HEK293 (cell line): Measurements from ENCODE around the gene ZNF652.

Experiments used
- BCL11B ChIP-seq: fragments of 450-650 bp; formaldehyde crosslinking; IDR thresholded peaks from 2 replicates; pipeline ENCODE4 v1.5.1; 2016; ENCODE audit warnings: low read depth, missing biosample characterization, missing genetic modification characterization
- GFI1B ChIP-seq: fragments of 450-650 bp; formaldehyde crosslinking; IDR thresholded peaks from 2 replicates; pipeline ENCODE4 v1.5.1; 2016; ENCODE audit warnings: missing biosample characterization, missing genetic modification characterization
- HOXD13 ChIP-seq: sonication (generic); formaldehyde crosslinking; IDR thresholded peaks from 2 replicates; pipeline ENCODE4 v1.8.0; 2022; ENCODE audit warnings: missing genetic modification reagents, borderline replicate concordance
- KLF8 ChIP-seq: fragments of 450-650 bp; formaldehyde crosslinking; IDR thresholded peaks from 2 replicates; pipeline ENCODE4 v1.5.1; 2016; ENCODE audit warnings: missing biosample characterization, missing genetic modification characterization
- SP7 ChIP-seq: fragments of 450-650 bp; formaldehyde crosslinking; IDR thresholded peaks from 2 replicates; pipeline ENCODE4 v1.5.1; 2016; ENCODE audit warnings: missing biosample characterization, missing genetic modification characterization
- TCF7L2 ChIP-seq: IDR thresholded peaks from 2 replicates; pipeline ENCODE4 v1.6.1; 2011; ENCODE audit warnings: low read depth, mild to moderate bottlenecking, inconsistent platforms, low read length, moderate library complexity, borderline replicate concordance
- WT1 ChIP-seq: fragments of 450-650 bp; formaldehyde crosslinking; IDR thresholded peaks from 2 replicates; pipeline ENCODE4 v1.5.1; 2016; ENCODE audit warnings: missing biosample characterization, missing genetic modification characterization
- ZBTB7A ChIP-seq: fragments of 450-650 bp; formaldehyde crosslinking; IDR thresholded peaks from 2 replicates; pipeline ENCODE4 v1.5.1; 2016; ENCODE audit warnings: low read depth, missing biosample characterization, missing genetic modification characterization
- ZNF133 ChIP-seq: fragments of 450-650 bp; formaldehyde crosslinking; IDR thresholded peaks from 2 replicates; pipeline ENCODE4 v1.5.1; 2016; ENCODE audit warnings: missing biosample characterization, missing genetic modification characterization
- ZNF140 ChIP-seq: fragments of 450-650 bp; formaldehyde crosslinking; IDR thresholded peaks from 2 replicates; pipeline ENCODE4 v1.5.1; 2016; ENCODE audit warnings: missing biosample characterization, missing genetic modification characterization
- ZNF16 ChIP-seq: fragments of 450-650 bp; formaldehyde crosslinking; IDR thresholded peaks from 2 replicates; pipeline ENCODE4 v1.5.1; 2016; ENCODE audit warnings: low read depth, missing biosample characterization, missing genetic modification characterization
- ZNF2 ChIP-seq: fragments of 450-650 bp; formaldehyde crosslinking; IDR thresholded peaks from 2 replicates; pipeline ENCODE4 v1.5.1; 2016; ENCODE audit warnings: missing biosample characterization, missing genetic modification characterization
- ZNF311 ChIP-seq: fragments of 450-650 bp; formaldehyde crosslinking; IDR thresholded peaks from 2 replicates; pipeline ENCODE4 v1.5.1; 2017; ENCODE audit warnings: missing biosample characterization, missing genetic modification characterization, borderline replicate concordance
- ZNF548 ChIP-seq: fragments of 450-650 bp; formaldehyde crosslinking; IDR thresholded peaks from 2 replicates; pipeline ENCODE4 v1.5.1; 2016; ENCODE audit warnings: missing biosample characterization, missing genetic modification characterization
- ZNF596 ChIP-seq: fragments of 450-650 bp; IDR thresholded peaks from 2 replicates; pipeline ENCODE4 v1.5.0; 2018; ENCODE audit warnings: missing biosample characterization, mild to moderate bottlenecking, missing genetic modification characterization, moderate library complexity
- ZNF629 ChIP-seq: fragments of 450-650 bp; formaldehyde crosslinking; IDR thresholded peaks from 2 replicates; pipeline ENCODE4 v1.5.1; 2017; ENCODE audit warnings: missing biosample characterization, missing genetic modification characterization
- ZNF677 ChIP-seq: fragments of 450-650 bp; IDR thresholded peaks from 2 replicates; pipeline ENCODE4 v1.5.0; 2018; ENCODE audit warnings: missing biosample characterization, mild to moderate bottlenecking, missing genetic modification characterization, moderate library complexity
- ZNF768 ChIP-seq: fragments of 450-650 bp; formaldehyde crosslinking; IDR thresholded peaks from 2 replicates; pipeline ENCODE4 v1.5.1; 2018; ENCODE audit warnings: missing biosample characterization, mild to moderate bottlenecking, missing genetic modification characterization
- ZNF777 ChIP-seq: fragments of 450-650 bp; formaldehyde crosslinking; IDR thresholded peaks from 2 replicates; pipeline ENCODE4 v1.5.1; 2017; ENCODE audit warnings: missing biosample characterization, missing genetic modification characterization, borderline replicate concordance
- ZNF785 ChIP-seq: fragments of 450-650 bp; formaldehyde crosslinking; IDR thresholded peaks from 2 replicates; pipeline ENCODE4 v1.5.1; 2016; ENCODE audit warnings: missing biosample characterization, missing genetic modification characterization
- ZNF791 ChIP-seq: fragments of 450-650 bp; formaldehyde crosslinking; IDR thresholded peaks from 2 replicates; pipeline ENCODE4 v1.5.1; 2016; ENCODE audit warnings: missing biosample characterization, missing genetic modification characterization
- ZNF843 ChIP-seq: fragments of 450-650 bp; formaldehyde crosslinking; IDR thresholded peaks from 2 replicates; pipeline ENCODE4 v1.5.1; 2016; ENCODE audit warnings: missing biosample characterization, missing genetic modification characterization
- TF ChIP-seq, protein P1 (sequence below): IDR thresholded peaks from 2 replicates; pipeline ENCODE4 v1.6.1; 2011; ENCODE audit warnings: mild to moderate bottlenecking, low read depth, low read length, borderline replicate concordance
- TF ChIP-seq, protein P2 (sequence below): fragments of 450-650 bp; formaldehyde crosslinking; IDR thresholded peaks from 2 replicates; pipeline ENCODE4 v1.5.1; 2016; ENCODE audit warnings: missing biosample characterization, missing genetic modification characterization, borderline replicate concordance
- TF ChIP-seq, protein P3 (sequence below): fragments of 450-650 bp; formaldehyde crosslinking; IDR thresholded peaks from 2 replicates; pipeline ENCODE4 v1.5.1; 2016; ENCODE audit warnings: missing biosample characterization, missing genetic modification characterization
- TF ChIP-seq, protein P4 (sequence below): fragments of 450-650 bp; IDR thresholded peaks from 2 replicates; pipeline ENCODE4 v1.5.1; 2018; ENCODE audit warnings: missing biosample characterization, missing genetic modification characterization
- TF ChIP-seq, protein P5 (sequence below): fragments of 450-650 bp; formaldehyde crosslinking; IDR thresholded peaks from 2 replicates; pipeline ENCODE4 v1.5.1; 2017; ENCODE audit warnings: missing biosample characterization, mild to moderate bottlenecking, missing genetic modification characterization, moderate library complexity
- TF ChIP-seq, protein P6 (sequence below): fragments of 450-650 bp; formaldehyde crosslinking; IDR thresholded peaks from 2 replicates; pipeline ENCODE4 v1.5.1; 2016; ENCODE audit warnings: missing biosample characterization, missing genetic modification characterization

ZNF652 gene

DNA sequence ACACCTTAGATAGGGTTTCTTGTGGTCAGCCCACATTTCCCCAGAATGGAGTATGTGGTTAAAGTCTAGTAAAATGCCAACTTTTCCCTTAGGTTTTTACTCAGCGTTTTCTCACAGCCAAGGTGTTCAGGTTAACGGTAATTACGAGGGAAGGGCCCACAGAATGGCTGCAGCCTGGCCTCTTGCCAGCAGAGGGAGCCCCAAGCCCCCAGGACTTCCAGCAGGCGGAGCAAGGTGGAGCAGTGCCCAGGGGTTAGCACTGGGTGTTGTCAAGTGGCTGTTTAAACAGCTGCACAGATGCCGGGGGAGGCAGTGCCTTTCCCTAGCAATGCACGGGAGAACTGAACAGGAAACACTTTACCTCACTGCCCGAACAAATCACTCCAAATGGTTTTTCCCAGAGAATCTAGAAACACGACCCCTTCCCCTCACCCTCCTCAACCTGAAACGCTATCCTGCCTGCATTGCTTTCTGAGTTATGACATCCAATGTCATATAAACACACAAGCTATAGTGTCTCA, 46.0 kb upstream of the ZNF652 start (continued):
- TF ChIP-seq, protein P1, sequence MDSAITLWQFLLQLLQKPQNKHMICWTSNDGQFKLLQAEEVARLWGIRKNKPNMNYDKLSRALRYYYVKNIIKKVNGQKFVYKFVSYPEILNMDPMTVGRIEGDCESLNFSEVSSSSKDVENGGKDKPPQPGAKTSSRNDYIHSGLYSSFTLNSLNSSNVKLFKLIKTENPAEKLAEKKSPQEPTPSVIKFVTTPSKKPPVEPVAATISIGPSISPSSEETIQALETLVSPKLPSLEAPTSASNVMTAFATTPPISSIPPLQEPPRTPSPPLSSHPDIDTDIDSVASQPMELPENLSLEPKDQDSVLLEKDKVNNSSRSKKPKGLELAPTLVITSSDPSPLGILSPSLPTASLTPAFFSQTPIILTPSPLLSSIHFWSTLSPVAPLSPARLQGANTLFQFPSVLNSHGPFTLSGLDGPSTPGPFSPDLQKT = no peak
- TF ChIP-seq ZNF311 (no peak), ZNF548 (no peak), ZBTB7A (no peak), ZNF791 (no peak), GFI1B (no peak), ZNF140 (no peak), HOXD13 (CRISPR knock-in tag) (no peak), ZNF629 (tag by site-specific recombination) (no peak), WT1 (tag by site-specific recombination) (0 out of 2 replicates have a peak, but pooled peaks have one; percentile 27), ZNF677 (tag by site-specific recombination) (no peak), ZNF777 (tag by site-specific recombination) (no peak), ZNF596 (tag by site-specific recombination) (no peak), ZNF843 (tag by site-specific recombination) (no peak), BCL11B (tag by site-specific recombination) (no peak), KLF8 (tag by site-specific recombination) (peak; percentile 23; the same call in 1 of the 2 replicates), ZNF785 (tag by site-specific recombination) (no peak), TCF7L2 (no peak), ZNF16 (tag by site-specific recombination) (no peak), ZNF133 (tag by site-specific recombination) (no peak), SP7 (tag by site-specific recombination) (peak; percentile 49; the same call in 1 of the 2 replicates), ZNF2 (tag by site-specific recombination) (no peak), ZNF768 (tag by site-specific recombination) (no peak)
- TF ChIP-seq, protein P2, sequence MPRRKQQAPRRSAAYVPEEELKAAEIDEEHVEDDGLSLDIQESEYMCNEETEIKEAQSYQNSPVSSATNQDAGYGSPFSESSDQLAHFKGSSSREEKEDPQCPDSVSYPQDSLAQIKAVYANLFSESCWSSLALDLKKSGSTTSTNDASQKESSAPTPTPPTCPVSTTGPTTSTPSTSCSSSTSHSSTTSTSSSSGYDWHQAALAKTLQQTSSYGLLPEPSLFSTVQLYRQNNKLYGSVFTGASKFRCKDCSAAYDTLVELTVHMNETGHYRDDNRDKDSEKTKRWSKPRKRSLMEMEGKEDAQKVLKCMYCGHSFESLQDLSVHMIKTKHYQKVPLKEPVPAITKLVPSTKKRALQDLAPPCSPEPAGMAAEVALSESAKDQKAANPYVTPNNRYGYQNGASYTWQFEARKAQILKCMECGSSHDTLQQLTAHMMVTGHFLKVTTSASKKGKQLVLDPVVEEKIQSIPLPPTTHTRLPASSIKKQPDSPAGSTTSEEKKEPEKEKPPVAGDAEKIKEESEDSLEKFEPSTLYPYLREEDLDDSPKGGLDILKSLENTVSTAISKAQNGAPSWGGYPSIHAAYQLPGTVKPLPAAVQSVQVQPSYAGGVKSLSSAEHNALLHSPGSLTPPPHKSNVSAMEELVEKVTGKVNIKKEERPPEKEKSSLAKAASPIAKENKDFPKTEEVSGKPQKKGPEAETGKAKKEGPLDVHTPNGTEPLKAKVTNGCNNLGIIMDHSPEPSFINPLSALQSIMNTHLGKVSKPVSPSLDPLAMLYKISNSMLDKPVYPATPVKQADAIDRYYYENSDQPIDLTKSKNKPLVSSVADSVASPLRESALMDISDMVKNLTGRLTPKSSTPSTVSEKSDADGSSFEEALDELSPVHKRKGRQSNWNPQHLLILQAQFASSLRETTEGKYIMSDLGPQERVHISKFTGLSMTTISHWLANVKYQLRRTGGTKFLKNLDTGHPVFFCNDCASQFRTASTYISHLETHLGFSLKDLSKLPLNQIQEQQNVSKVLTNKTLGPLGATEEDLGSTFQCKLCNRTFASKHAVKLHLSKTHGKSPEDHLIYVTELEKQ (tag by site-specific recombination) = no peak
- TF ChIP-seq, protein P3, sequence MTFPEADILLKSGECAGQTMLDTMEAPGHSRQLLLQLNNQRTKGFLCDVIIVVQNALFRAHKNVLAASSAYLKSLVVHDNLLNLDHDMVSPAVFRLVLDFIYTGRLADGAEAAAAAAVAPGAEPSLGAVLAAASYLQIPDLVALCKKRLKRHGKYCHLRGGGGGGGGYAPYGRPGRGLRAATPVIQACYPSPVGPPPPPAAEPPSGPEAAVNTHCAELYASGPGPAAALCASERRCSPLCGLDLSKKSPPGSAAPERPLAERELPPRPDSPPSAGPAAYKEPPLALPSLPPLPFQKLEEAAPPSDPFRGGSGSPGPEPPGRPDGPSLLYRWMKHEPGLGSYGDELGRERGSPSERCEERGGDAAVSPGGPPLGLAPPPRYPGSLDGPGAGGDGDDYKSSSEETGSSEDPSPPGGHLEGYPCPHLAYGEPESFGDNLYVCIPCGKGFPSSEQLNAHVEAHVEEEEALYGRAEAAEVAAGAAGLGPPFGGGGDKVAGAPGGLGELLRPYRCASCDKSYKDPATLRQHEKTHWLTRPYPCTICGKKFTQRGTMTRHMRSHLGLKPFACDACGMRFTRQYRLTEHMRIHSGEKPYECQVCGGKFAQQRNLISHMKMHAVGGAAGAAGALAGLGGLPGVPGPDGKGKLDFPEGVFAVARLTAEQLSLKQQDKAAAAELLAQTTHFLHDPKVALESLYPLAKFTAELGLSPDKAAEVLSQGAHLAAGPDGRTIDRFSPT = no peak
- TF ChIP-seq, protein P4, sequence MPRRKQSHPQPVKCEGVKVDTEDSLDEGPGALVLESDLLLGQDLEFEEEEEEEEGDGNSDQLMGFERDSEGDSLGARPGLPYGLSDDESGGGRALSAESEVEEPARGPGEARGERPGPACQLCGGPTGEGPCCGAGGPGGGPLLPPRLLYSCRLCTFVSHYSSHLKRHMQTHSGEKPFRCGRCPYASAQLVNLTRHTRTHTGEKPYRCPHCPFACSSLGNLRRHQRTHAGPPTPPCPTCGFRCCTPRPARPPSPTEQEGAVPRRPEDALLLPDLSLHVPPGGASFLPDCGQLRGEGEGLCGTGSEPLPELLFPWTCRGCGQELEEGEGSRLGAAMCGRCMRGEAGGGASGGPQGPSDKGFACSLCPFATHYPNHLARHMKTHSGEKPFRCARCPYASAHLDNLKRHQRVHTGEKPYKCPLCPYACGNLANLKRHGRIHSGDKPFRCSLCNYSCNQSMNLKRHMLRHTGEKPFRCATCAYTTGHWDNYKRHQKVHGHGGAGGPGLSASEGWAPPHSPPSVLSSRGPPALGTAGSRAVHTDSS (tag by site-specific recombination) = no peak
- TF ChIP-seq, protein P5, sequence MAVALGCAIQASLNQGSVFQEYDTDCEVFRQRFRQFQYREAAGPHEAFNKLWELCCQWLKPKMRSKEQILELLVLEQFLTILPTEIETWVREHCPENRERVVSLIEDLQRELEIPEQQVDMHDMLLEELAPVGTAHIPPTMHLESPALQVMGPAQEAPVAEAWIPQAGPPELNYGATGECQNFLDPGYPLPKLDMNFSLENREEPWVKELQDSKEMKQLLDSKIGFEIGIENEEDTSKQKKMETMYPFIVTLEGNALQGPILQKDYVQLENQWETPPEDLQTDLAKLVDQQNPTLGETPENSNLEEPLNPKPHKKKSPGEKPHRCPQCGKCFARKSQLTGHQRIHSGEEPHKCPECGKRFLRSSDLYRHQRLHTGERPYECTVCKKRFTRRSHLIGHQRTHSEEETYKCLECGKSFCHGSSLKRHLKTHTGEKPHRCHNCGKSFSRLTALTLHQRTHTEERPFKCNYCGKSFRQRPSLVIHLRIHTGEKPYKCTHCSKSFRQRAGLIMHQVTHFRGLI (tag by site-specific recombination) = no peak
- TF ChIP-seq, protein P6, sequence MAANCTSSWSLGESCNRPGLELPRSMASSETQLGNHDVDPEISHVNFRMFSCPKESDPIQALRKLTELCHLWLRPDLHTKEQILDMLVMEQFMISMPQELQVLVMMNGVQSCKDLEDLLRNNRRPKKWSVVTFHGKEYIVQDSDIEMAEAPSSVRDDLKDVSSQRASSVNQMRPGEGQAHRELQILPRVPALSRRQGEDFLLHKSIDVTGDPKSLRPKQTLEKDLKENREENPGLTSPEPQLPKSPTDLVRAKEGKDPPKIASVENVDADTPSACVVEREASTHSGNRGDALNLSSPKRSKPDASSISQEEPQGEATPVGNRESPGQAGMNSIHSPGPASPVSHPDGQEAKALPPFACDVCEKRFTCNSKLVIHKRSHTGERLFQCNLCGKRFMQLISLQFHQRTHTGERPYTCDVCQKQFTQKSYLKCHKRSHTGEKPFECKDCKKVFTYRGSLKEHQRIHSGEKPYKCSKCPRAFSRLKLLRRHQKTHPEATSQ (tag by site-specific recombination) = no peak
